GM19455 (cell line): ENCODE measurements around the gene NRM.
"Not testable (repeated sequence)": the region's sequence is repeated elsewhere in the genome, so short reads cannot be mapped to it uniquely, and the experiment has no call there.

Experiments used
- ATAC-seq: cut with Tn5 transposase; IDR thresholded peaks from one replicate; pipeline ENCODE4 v1.9.1; 2021; ENCODE audit not compliant: unreplicated experiment

Gene NRM

DNA sequence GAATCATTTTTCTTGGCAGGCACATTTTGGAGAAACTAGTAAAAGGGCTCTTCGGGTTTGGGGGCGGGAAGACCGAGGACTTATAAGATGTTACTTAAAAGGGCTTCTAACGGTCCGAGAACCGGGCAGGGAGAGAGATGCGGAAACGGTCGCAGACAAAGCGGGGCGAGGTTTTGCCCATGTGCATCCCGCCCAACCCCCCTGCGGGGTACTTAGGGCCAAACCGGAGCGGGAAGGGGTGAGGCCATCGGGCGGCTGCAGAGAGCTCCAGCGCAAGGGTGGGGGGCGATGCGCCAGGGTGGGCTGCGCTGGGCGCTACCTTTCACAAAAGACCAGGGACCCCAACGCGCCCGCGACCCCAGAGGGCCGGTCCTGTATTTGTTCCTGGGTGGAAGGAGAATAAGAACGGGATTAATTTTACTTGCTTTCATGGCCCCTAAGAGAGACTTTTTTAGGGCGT lies 30.0 kb upstream of the NRM start:
- no peak for ATAC-seq

DNA sequence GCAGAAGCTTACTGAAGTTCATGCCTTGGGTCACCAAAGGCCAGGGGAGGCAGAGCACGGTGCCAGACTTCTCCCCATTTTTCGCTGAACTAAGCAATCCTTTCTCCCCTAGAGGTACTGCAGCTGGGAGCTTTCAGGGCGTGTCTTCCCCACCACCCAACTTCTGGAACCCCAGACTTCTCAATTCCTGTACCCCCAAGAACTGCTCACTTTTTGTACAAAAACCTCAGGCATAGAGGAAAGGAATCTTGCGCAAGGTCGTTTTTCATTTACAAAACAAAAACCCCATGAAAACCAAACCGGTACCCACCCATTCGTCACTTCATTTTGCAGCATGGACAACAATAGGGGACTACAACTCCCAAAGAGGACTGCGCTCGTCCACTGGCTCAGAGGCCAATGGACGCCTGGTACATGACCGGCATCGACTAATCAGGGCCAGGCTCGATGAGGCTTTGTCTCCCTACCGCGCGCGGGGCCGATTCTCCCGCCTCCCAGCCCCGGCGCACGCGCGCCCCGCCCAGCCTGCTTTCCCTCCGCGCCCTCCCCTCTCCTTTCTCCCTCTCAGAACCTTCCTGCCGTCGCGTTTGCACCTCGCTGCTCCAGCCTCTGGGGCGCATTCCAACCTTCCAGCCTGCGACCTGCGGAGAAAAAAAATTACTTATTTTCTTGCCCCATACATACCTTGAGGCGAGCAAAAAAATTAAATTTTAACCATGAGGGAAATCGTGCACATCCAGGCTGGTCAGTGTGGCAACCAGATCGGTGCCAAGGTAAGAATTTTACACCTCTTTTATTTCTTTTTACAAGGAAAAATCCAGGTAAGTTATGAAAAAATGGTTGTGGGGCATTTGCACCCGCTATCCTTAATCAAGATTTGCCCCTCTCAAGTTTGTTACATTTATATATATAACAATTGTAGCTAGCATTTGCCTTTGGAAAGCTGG lies 29.3 kb upstream of the NRM start, which contains the start of gene TUBB:
TUBB (plus strand) TSS at position 562 of the 947 bp plus-strand sequence; CDS start at position 717, 155 bp downstream.
- ATAC-seq, result peak; percentile 31

DNA sequence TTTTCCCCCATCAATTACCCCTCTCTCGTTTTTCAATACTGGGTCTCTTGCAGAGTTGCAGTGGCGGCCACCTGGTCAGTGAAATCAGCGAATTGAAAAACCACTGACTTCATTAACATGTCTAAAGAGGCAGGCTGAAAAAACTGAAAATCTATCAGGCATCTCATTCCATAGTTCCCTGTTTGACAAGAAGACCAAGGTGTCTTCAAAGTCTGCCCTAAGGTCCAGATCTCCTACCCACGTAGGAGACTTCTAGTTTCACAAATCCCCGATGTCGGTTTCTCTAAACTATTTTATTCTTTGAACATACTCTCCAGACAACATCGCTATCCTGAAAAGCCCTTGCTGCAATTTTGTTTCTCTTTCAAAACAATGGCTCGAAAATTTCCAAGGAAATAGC lies 28.6 kb upstream of the NRM start:
- ATAC-seq, result no peak

DNA sequence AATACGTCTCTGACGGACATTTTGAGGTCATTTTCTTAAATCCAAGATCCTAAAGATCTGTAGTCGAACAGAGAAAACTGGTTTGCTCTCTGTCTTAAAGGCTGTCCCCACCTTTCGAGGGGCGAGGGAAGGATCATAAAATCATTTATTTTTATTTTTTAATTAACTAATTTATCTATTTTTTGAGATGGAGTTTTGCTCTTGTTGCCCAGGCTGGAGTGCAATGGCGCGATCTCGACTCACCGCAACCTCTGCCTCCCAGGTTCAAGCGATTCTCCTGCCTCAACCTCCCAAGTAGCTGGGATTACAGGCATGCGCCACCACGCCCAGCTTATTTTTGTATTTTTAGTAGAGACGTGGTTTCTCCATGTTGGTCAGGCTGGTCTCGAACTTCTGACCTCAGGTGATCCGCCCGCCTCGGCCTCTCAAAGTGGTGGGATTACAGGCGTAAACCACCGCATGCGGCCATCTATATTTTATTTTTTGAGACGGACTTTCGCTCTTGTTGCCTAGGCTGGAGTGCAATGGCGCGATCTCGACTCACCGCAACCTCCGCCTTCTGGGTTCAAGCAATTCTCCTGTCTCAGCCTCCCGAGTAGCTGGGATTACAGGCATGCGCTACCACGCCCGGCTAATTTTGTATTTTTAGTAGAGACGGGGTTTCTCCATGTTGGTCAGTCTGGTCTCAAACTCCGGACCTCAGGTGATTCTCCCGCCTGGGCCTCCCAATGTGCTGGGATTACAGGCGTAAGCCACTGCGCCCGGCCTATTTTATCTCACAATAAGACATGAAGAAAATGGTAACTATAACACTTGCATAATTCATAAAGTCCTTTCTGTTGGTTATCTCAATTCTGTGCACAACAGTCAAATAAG lies 27.3 kb upstream of the NRM start:
- ATAC-seq, result not testable (repeated sequence)

DNA sequence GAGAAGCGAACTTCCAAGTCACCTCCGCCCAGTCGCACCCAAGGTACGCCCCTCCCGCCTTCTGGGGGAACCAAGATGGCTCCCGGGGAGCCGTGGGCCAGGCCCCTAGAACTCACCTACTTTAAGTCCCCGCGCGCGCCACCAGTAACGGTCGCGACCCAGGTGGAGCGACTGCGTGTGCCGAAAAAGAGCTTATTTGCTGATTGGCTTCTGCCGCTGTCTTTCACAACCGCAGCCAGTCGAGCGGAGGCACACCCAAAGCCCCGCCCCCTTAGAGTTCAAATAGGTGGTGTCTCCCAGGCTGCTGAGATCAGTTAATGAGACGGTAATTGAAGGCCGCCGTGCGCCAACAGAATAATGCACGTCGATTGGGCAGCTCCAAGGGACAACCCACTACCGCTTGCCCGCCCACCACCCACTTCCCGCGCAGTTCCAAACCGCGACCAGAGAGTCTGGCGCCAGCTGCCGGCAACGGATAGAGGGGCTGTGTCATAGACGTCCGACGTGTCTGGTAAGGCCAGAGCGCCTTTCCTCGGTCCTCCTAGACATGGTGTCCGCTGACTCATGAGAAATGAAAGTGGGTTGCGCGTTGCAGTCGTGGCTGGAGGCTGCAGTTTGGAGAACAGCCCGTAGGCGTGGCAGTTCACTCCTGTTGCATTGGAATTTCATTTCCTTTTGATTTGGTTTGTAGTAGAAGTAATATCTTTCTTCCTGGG lies 26.5 kb upstream of the NRM start, which contains the start of gene MDC1:
MDC1 (minus strand) TSS at position 153 of the 716 bp plus-strand sequence. CDS start 2,106 bp downstream, outside the sequence.
- ATAC-seq, result peak; percentile 74

DNA sequence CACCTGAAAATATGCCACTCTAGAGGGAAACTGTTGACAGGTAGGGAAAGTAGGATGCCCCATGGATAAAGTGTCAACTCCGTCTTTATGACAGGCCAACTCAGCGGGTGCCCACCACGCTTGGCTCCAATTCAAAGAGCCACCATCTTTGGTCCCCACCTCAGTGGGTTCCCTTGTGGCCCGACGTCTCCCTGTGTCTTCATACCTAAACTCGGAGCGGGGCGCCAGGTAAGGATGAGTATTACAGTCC lies 26.0 kb upstream of the NRM start:
- no peak for ATAC-seq

DNA sequence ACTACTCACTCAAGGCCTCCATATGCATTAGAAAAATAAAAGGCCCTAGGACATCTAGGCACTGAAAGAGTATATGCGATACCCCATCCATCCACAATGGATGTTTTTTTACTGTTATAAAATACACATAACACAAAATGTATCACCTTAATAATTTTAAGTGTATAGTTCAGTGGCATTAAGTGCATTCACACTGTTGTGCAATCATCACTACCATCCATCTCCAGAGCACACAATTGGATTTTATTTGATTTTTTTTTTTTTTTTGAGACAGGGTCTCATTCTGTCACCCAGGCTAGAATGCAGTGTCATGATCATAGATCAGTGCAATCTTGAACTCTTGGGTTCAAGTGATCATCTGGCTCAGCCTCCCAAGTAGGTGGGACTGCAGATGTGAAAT lies 23.5 kb upstream of the NRM start:
- ATAC-seq, result no peak

DNA sequence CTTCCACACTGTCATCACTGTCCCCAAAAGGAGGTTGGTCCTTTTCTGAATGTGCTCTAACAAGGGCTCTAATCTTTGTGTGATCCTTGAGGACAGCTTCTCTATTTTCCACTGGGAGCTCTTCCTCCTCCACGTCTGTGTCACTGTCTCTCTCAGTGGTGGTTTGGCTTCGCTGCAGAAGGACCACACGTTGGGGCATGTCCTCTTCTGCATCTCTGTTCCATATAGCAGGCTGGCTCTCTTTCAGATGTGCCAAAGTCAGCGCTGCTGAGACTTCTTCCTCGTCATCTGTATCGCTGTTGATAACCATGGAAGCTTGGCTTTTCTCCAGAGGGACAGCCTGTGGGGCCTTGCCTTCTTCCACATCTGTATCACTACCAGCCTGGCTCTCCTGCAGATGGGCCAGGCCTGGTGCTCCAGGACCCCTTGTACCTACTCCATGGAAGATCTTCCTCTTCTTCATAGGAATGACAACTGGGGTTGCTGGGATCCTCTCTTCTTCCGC lies 21.7 kb upstream of the NRM start:
- no peak for ATAC-seq

DNA sequence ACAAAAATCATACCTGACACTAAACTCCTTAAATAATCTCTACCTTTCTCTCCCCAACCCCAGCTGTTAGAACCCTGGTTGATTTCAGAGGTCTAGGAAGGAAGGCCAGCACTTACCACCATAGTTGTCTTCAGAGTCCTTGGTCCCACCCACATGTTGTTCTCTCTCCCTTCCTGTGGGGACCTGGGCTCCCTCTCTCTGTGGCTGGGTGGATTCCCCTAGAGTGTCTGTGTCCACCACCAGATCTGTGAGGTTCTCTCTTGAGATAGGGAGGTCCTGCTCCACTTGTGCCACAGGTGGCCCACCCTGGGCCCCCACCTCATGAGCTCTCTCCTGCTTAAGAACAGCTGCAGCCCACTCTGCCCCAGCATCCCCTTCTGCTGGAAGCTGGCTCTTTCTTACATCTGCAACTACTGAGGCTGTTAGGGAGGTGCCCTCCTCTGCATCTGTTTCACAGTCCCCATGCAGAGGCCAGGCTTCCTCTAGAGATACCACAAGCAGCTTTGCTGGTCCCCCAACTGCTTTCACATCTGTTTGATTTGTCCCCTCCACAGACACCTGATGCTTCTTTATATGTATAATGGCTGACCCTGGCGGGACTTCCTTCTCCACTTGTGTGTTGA lies 21.1 kb upstream of the NRM start:
- ATAC-seq, result no peak

DNA sequence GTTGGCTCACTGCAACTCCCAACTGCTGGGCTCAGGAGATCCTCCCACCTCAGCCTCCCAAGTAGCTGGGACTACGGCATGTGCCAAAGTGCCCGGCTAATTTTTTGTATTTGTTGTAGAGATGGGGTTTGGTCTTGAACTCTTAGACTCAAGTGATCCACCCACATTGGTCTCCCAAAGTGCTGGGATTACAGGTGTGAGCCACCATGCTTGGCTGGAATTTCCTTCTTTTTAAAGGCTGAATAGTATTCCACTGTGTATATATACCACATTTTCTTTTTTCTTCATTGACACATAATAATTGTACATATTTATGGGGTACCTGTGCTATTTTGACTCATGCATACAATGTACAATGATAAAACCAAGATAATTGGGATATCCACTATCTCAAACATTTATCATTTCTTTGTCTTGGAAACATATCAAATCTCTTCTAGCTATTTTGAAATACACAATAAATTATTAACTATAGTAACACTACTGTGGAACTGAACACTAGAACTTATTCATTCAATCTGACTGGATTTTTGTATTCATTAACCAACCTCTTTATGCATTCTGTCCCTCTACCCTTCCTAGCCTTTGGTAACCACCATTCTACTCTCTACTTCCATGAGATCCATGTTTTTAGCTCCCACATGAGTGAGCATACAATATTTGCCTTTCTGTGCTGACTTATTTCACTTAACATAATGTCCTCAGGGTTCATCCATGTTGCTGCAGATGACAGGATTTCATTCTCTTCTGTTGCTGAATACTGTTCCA lies 18.5 kb upstream of the NRM start:
- ATAC-seq, result no peak

DNA sequence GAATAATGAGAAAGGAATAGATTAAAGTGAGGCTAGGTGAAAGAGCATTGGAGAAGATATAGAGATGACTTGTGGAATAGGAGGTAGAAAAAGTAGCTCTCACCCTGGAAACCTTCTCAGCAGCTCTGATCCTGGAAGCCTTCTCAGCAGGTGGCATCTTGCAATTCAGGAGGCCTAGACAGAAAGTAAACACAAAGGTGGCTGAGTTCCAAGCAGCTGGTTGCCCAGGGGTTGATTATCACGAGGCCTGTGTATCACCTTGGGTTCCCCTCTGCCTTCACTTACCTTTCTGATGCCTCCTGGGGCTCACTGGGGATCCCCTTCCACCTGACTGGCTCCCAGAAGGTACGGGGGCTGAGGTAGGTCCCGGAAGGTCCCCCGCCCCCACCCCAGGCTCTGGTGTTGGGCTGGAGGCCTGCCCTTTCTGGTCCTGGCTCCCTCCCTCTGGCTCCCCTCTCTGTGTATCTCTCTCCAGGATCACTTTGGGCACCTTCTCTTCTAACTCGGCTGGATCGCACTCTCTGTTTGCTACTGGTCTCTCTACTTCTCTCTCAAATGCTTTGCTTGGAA lies 16.6 kb upstream of the NRM start:
- no peak for ATAC-seq

DNA sequence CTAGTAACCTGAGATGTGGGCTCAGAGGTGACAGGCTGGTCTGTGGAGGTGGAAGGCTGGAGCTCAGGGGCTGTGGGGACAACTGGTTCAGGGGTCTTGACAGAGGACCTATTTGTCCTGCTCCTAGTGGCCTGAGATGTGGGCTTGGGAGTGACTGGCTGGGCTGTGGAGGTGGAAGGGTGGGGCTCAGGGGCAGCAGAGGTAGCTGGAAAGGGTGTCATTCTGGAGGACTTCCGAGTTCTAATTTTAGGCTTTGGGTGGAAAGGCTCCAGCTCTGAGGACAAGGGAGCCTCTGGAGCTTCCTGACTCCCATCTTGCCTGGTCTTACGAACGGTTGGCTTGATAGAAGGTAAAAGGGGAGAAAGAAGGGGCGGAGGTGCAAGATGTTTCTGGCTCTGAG lies 14.8 kb upstream of the NRM start:
- ATAC-seq, result no peak

DNA sequence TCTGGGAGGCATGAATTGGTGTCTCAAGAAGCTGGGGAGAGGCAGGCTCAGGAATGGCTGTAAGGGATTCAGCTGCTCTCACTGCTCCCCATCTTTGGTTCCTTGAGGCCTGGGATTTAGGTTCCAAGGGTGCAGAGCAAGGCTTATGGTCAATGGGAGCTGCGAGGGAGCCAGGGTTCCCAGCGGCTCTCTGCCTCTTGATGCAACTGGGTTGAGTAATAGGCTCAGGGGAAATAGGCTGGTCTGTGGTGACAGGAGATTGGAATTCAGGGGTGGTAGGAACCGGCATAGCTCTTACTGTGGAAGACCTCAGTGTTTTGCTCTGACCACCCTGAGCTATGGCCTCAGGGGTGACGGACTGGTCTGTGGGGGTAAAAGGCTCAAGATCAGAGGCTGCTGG lies 13.0 kb upstream of the NRM start:
- ATAC-seq, result no peak

DNA sequence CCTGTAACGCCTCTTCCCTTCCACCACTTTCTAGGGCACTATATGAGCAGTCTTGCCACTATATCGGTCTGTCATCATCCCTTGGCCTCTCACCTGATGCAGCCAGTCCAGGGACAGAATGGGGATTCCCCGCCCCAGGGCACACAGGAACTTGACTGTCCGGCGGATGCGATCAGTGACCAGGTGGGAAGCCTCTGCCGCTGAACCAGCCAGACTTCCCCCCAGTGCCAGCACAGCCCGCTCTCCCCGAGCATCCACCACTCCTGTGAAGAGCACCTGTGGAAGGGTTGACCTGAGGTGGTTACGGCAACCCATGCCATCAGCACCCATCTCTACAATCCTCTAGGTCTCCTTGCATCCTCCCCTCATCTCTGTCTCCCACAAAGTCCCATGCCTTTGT lies 12.2 kb upstream of the NRM start:
- ATAC-seq, result no peak

DNA sequence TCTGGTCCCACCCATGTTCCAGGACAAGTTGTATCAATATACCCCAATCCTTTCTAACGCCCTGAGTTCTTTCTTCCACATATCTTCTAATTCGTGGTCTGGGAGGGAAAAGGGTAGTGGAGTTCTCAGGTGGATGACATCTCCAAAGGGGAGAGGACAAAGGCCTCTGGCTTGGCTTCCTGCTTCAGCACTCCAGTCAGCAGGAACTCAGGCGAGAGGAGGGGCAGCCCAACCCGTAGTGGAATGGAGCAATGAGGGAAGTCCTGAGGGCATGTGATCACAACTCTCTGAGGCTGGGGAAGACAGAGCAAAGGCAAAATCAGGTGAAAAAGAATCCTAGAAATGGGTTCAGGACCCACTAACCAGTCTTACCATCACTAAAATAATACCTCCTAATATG lies 9.6 kb upstream of the NRM start:
- no peak for ATAC-seq

DNA sequence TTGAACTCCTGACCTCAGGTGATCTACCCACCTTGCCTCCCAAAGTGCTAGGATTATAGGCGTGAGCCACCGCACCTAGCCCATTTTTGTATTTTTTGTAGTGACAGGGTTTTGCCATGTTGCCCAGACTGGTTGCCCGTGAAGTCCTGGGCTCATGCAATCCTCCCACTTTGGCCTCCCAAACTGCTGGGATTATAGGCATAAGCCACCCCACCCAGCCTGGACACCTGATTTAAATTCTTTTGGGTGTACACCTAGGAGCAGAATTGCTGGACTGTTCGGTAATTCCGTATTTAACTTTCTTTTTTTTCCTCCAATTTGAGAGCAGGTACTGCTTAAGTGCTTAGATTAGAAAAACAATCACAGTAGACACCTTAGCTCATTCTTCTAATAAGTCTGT lies 5.6 kb upstream of the NRM start:
- no peak for ATAC-seq

DNA sequence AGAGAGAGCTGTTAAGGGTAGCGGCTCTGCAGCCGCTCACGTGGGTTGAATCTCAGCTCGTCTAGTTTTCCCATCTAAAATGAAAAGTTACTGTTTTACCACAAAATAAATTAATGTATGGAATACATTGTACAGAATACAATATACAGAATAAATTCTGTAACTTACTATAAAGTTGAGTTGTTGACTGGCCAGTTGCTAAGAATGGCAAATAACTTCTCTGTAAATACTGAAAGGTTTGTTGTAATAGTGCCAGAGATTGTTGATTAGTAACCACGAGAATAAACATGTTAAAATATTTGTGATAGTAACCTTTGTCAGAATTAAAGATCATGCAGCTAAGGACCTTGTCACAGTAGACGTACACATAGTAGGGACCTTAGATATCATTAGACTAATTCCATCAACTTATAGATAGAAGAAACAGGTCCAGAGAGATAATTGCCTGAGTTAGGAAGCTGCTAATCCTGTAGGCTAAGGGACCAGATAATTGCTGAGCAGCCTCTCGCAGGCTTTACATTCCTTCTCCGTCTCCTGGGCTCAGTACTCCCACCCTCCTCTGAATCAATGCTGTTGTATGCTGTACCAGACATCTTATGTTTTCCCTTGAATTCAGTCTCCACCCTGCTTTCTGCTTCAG lies 544 bp upstream of the NRM start:
- ATAC-seq, result no peak

DNA sequence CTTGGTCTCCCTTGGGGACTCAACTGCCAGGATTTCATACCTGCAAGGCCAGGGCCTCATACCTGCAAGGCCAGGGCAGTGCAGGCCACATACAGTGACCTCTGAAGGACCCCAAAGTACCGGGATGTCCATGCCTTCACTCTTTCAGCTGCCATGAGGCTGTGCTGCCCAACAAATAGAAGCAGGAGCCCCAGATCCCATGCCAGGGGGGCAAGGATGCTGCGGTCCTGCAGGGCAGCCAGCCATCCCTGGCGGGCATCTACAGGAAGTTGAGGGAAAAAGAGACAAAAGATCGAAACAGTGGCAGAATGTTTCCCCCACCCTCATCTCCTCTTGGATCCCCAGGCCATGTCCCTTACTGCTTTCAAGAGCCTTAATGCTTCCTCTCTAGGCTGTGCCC lies 799 bp downstream of the NRM start:
- ATAC-seq, result no peak
